HepG2 (cell line): ENCODE measurements around the gene SYCE1L. TPM values are rescaled to one million over a fixed set of nuclear protein-coding genes. Genes with fewer than 3 reads are reported as not detected.

Experiments used
- CCAR2 ChIP-seq: fragments of 200-400 bp; formaldehyde crosslinking; optimal IDR thresholded peaks from 2 replicates; pipeline ENCODE3; 2018; ENCODE audit warnings: low read depth, mild to moderate bottlenecking, low read length, moderate library complexity
- CCDC6 ChIP-seq: sonication (generic); formaldehyde crosslinking; IDR thresholded peaks from 2 replicates; pipeline ENCODE4 v1.8.1; 2022; ENCODE audit warnings: mild to moderate bottlenecking, missing genetic modification reagents, moderate library complexity
- E2F5 ChIP-seq: sonication (generic); formaldehyde crosslinking; conservative IDR thresholded peaks from 2 replicates; pipeline ENCODE4 v1.4.0; 2020; ENCODE audit warnings: missing genetic modification reagents
- FOXK1 ChIP-seq: sonication (generic); formaldehyde crosslinking; IDR thresholded peaks from 2 replicates; pipeline ENCODE4 v1.4.0; 2020; ENCODE audit warnings: low read depth, missing genetic modification reagents, borderline replicate concordance
- HMGA1 ChIP-seq: sonication (generic); formaldehyde crosslinking; conservative IDR thresholded peaks from 2 replicates; pipeline ENCODE4 v1.4.0; 2020; ENCODE audit warnings: missing genetic modification reagents
- KLF16 ChIP-seq, 2 experiments: sonication (generic) in 1 of 2; formaldehyde crosslinking in 1 of 2; IDR thresholded peaks; 2 replicates each; pipeline versions ENCODE4 v1.6.1 to v1.8.0; 2016 to 2023; ENCODE audit warnings: missing genetic modification reagents in 2 of 2, missing compliant biosample characterization in 1 of 2
- KMT2A ChIP-seq: sonication (generic); formaldehyde crosslinking; IDR thresholded peaks from 2 replicates; pipeline ENCODE4 v1.4.0; 2020; ENCODE audit warnings: missing genetic modification reagents
- MTA1 ChIP-seq: sonication (generic); formaldehyde crosslinking; IDR thresholded peaks from 2 replicates; pipeline ENCODE4 v1.4.0; 2020; ENCODE audit warnings: missing genetic modification reagents, mild to moderate bottlenecking, borderline replicate concordance
- NAIF1 ChIP-seq: sonication (generic); formaldehyde crosslinking; IDR thresholded peaks from 2 replicates; pipeline ENCODE4 v1.5.0; 2020; ENCODE audit warnings: mild to moderate bottlenecking, missing genetic modification reagents, borderline replicate concordance
- PBX2 ChIP-seq: IDR thresholded peaks from 2 replicates; pipeline ENCODE4 v1.6.1; 2016; ENCODE audit warnings: control low read depth
- RBAK ChIP-seq: sonication (generic); formaldehyde crosslinking; IDR thresholded peaks from 2 replicates; pipeline ENCODE4 v1.5.1; 2020; ENCODE audit warnings: mild to moderate bottlenecking, missing genetic modification reagents
- SCMH1 ChIP-seq: sonication (generic); formaldehyde crosslinking; IDR thresholded peaks from 2 replicates; pipeline ENCODE4 v1.9.0; 2021; ENCODE audit warnings: missing genetic modification reagents, mild to moderate bottlenecking, borderline replicate concordance
- SNAPC5 ChIP-seq: sonication (generic); formaldehyde crosslinking; IDR thresholded peaks from 2 replicates; pipeline ENCODE4 v1.8.1; 2023; ENCODE audit warnings: mild to moderate bottlenecking, missing genetic modification reagents, borderline replicate concordance
- SP5 ChIP-seq: IDR thresholded peaks from 2 replicates; pipeline ENCODE4 v1.6.1; 2016; ENCODE audit warnings: low read depth, borderline replicate concordance
- TARDBP ChIP-seq: sonication (generic); formaldehyde crosslinking; IDR thresholded peaks from 2 replicates; pipeline ENCODE4 v1.8.0; 2022; ENCODE audit warnings: mild to moderate bottlenecking, missing genetic modification reagents
- TCF7L2 ChIP-seq: IDR thresholded peaks from 2 replicates; pipeline ENCODE4 v1.6.1; 2011; ENCODE audit warnings: mild to moderate bottlenecking, low read depth, low read length, moderate library complexity
- ZBTB25 ChIP-seq: IDR thresholded peaks from 2 replicates; pipeline ENCODE4 v1.6.1; 2018; ENCODE audit warnings: missing genetic modification reagents
- ZBTB3 ChIP-seq: sonication (generic); formaldehyde crosslinking; IDR thresholded peaks from 2 replicates; pipeline ENCODE4 v1.4.0; 2020; ENCODE audit warnings: low read depth, mild to moderate bottlenecking, moderate library complexity, missing genetic modification reagents, borderline replicate concordance
- ZFYVE20 ChIP-seq: sonication (generic); formaldehyde crosslinking; IDR thresholded peaks from 2 replicates; pipeline ENCODE4 v1.8.0; 2023; ENCODE audit warnings: low read depth, mild to moderate bottlenecking, moderate library complexity, missing genetic modification reagents, borderline replicate concordance
- ZNF225 ChIP-seq: sonication (generic); formaldehyde crosslinking; IDR thresholded peaks from 2 replicates; pipeline ENCODE4 v1.4.0; 2020; ENCODE audit warnings: mild to moderate bottlenecking, missing genetic modification reagents
- ZNF253 ChIP-seq: sonication (generic); formaldehyde crosslinking; IDR thresholded peaks from 2 replicates; pipeline ENCODE4 v1.8.0; 2022; ENCODE audit warnings: mild to moderate bottlenecking, missing genetic modification reagents, borderline replicate concordance
- ZNF510 ChIP-seq: sonication (generic); formaldehyde crosslinking; IDR thresholded peaks from 2 replicates; pipeline ENCODE4 v1.4.0; 2020; ENCODE audit warnings: low read depth, mild to moderate bottlenecking, missing genetic modification reagents
- ZNF556 ChIP-seq: sonication (generic); formaldehyde crosslinking; IDR thresholded peaks from 2 replicates; pipeline ENCODE4 v1.4.0; 2020; ENCODE audit warnings: mild to moderate bottlenecking, missing genetic modification reagents, borderline replicate concordance
- ZNF577 ChIP-seq: sonication (generic); formaldehyde crosslinking; IDR thresholded peaks from 2 replicates; pipeline ENCODE4 v1.4.0; 2020; ENCODE audit warnings: mild to moderate bottlenecking, low read depth, missing genetic modification reagents, borderline replicate concordance
- ZNF652 ChIP-seq: IDR thresholded peaks from 2 replicates; pipeline ENCODE4 v1.6.1; 2016; ENCODE audit warnings: low read depth, borderline replicate concordance
- ZNF674 ChIP-seq: sonication (generic); formaldehyde crosslinking; IDR thresholded peaks from 2 replicates; pipeline ENCODE4 v1.5.0; 2020; ENCODE audit warnings: low read depth, mild to moderate bottlenecking, missing genetic modification reagents
- ZNF781 ChIP-seq: sonication (generic); formaldehyde crosslinking; IDR thresholded peaks from 2 replicates; pipeline ENCODE4 v1.5.1; 2020; ENCODE audit warnings: borderline replicate concordance, mild to moderate bottlenecking, missing genetic modification reagents; ENCODE audit errors: not compliant biosample characterization
- ZNF792 ChIP-seq: IDR thresholded peaks from 2 replicates; pipeline ENCODE4 v1.6.1; 2016
- polyA plus RNA-seq, 8 experiments: library from polyadenylated mRNA; depleted of rRNA in 3 of 8; stranded (reverse) in 7 of 8; unstranded in 1 of 8; fragments of >200 nt; fragmentation: Illumina TruSeq in 4 of 8; extraction: Trizol in 4 of 8; gene quantifications; 2 replicates each; pipeline versions ENCODE4 v1.2.1 to v1.2.3, GENCODE V29; 2011 to 2016; ENCODE audit warnings: low read depth in 4 of 8, missing spikeins in 1 of 8, mixed read lengths in 1 of 8; ENCODE audit not compliant: insufficient read depth in 1 of 8
- total RNA-seq, 5 experiments: library from RNA; depleted of rRNA; stranded (reverse); fragments of >200 nt; fragmentation: Illumina TruSeq; extraction: Trizol; gene quantifications; 2 replicates each; pipeline ENCODE4 v1.2.3, GENCODE V29; 2016; ENCODE audit warnings: low read depth in 1 of 5
- TF ChIP-seq, protein P1 (sequence below): IDR thresholded peaks from 2 replicates; pipeline ENCODE4 v1.6.1; 2016; ENCODE audit warnings: low read depth, borderline replicate concordance

The SYCE1L gene
- total and polyA plus RNA-seq, 2 of the 13 experiments (the other 11 are each of a cell fraction or from before 2014, with no cell fraction given): 0.22 TPM; not detected in 1

DNA sequence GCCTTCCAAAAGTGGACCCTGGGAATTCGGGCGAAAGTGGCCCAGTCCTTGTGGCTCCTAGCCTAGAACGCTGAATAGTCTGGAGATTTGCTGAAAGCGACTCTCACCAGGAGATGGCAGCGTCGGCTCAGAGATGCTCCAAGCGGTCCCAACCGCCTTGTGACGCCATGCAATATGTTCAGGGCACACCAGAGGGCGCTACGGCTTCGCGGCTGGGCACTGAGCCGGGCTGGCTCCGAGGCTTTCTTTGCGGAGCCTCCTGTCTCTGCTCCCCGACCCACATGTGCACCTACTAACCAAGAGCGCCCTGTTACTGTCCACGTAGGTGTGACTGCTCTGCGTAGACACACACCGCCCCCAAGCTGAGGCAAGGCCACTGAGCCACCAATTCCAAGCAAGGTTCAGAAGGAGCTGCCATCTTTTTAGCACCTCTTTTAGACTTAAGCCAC is 36.9 kb downstream of the SYCE1L start (continued):
- TF ChIP-seq ZFYVE20 (CRISPR knock-in tag) (no peak), PBX2 (0 out of 2 replicates have a peak, but pooled peaks have one; percentile 16), FOXK1 (CRISPR knock-in tag) (peak; percentile 63; the same call in 1 of the 2 replicates), TCF7L2 (no peak), MTA1 (CRISPR knock-in tag) (no peak), ZNF225 (CRISPR knock-in tag) (0 out of 2 replicates have a peak, but pooled peaks have one; percentile 45), RBAK (CRISPR knock-in tag) (no peak), NAIF1 (CRISPR knock-in tag) (no peak), E2F5 (no peak), ZBTB3 (no peak), CCAR2 (no peak), ZNF781 (peak; percentile 54), HMGA1 (CRISPR knock-in tag) (no peak), CCDC6 (CRISPR knock-in tag) (peak; percentile 92), ZNF510 (no peak), ZNF253 (CRISPR knock-in tag) (no peak), ZNF556 (no peak), ZNF652 (peak; percentile 10; the same call in 1 of the 2 replicates), SNAPC5 (no peak), ZBTB25 (0 out of 2 replicates have a peak, but pooled peaks have one; percentile 59), KMT2A (CRISPR knock-in tag) (no peak), ZNF792 (0 out of 2 replicates have a peak, but pooled peaks have one; percentile 36), ZNF674 (CRISPR knock-in tag) (no peak), TARDBP (CRISPR knock-in tag) (peak; percentile 80), ZNF577 (CRISPR knock-in tag) (no peak), SCMH1 (no peak), KLF16 (CRISPR knock-in tag; IDR thresholded peaks at IDR 0.05) (peak in 1 of 2 experiments; percentile 84; a peak in 1 of 4 replicates), SP5 (CRISPR knock-in tag) (no peak)
- TF ChIP-seq, protein P1, sequence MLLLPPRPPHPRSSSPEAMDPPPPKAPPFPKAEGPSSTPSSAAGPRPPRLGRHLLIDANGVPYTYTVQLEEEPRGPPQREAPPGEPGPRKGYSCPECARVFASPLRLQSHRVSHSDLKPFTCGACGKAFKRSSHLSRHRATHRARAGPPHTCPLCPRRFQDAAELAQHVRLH (CRISPR knock-in tag): peak; percentile 90; the same call in 1 of the 2 replicates
